HepG2 (cell line): ENCODE data around the gene CISD3. TPM values are rescaled to one million over a fixed set of nuclear protein-coding genes. Genes with fewer than 3 reads are reported as not detected.

Source experiments
- CREB1 ChIP-seq, 2 experiments: fragments of 450-650 bp in 1 of 2; IDR thresholded peaks; 2 replicates each; pipeline ENCODE4 v1.6.1; 2016 to 2017; ENCODE audit warnings: control low read depth in 1 of 2, mild to moderate bottlenecking in 1 of 2, missing compliant biosample characterization in 1 of 2, missing genetic modification characterization in 1 of 2
- HHEX ChIP-seq: IDR thresholded peaks from 2 replicates; pipeline ENCODE4 v1.6.1; 2016; ENCODE audit warnings: control low read depth
- HNF4G ChIP-seq, 2 experiments: sonication (generic) in 1 of 2; formaldehyde crosslinking in 1 of 2; IDR thresholded peaks; 2 replicates each; pipeline versions ENCODE4 v1.4.0 to v1.6.1; 2011 to 2020; ENCODE audit warnings: borderline replicate concordance in 2 of 2, low read depth in 2 of 2, mild to moderate bottlenecking in 2 of 2, low read length in 1 of 2, missing genetic modification reagents in 1 of 2, moderate library complexity in 1 of 2
- HNRNPH1 ChIP-seq: fragments of 200-400 bp; formaldehyde crosslinking; optimal IDR thresholded peaks from 2 replicates; pipeline ENCODE3; 2017; ENCODE audit warnings: mild to moderate bottlenecking, low read depth, low read length
- MLLT10 ChIP-seq: sonication (generic); formaldehyde crosslinking; IDR thresholded peaks from 2 replicates; pipeline ENCODE4 v1.4.0; 2020; ENCODE audit warnings: missing genetic modification reagents
- NONO ChIP-seq, 2 experiments: fragments of 450-650 bp in 1 of 2; sonication (generic) in 1 of 2; formaldehyde crosslinking in 1 of 2; IDR thresholded peaks in 1 of 2; conservative IDR thresholded peaks in 1 of 2; 2 replicates each; pipeline versions ENCODE4 v1.6.1 to v1.8.0; 2017 to 2022; ENCODE audit warnings: mild to moderate bottlenecking in 1 of 2, missing genetic modification reagents in 1 of 2, moderate library complexity in 1 of 2
- RAD21 ChIP-seq: fragments of 450-650 bp; formaldehyde crosslinking; IDR thresholded peaks from 2 replicates; pipeline ENCODE4 v1.5.0; 2020; ENCODE audit warnings: mild to moderate bottlenecking
- SAFB2 ChIP-seq: sonication (generic); formaldehyde crosslinking; IDR thresholded peaks from 2 replicates; pipeline ENCODE4 v1.5.1; 2020; ENCODE audit warnings: missing genetic modification reagents, low read depth, mild to moderate bottlenecking, borderline replicate concordance
- SMAD9 ChIP-seq: sonication (generic); formaldehyde crosslinking; IDR thresholded peaks from 2 replicates; pipeline ENCODE4 v1.5.1; 2020; ENCODE audit warnings: mild to moderate bottlenecking, missing genetic modification reagents
- SNRNP70 ChIP-seq: fragments of 200-400 bp; formaldehyde crosslinking; IDR thresholded peaks from 2 replicates; pipeline ENCODE4 v1.6.1; 2017; ENCODE audit warnings: mild to moderate bottlenecking, low read depth, low read length, moderate library complexity
- SP4 ChIP-seq: sonication (generic); formaldehyde crosslinking; IDR thresholded peaks from 2 replicates; pipeline ENCODE4 v1.8.1; 2023; ENCODE audit warnings: mild to moderate bottlenecking, missing genetic modification reagents
- TCF7L2 ChIP-seq: IDR thresholded peaks from 2 replicates; pipeline ENCODE4 v1.6.1; 2011; ENCODE audit warnings: mild to moderate bottlenecking, low read depth, low read length, moderate library complexity
- ZBTB7B ChIP-seq: sonication (generic); formaldehyde crosslinking; IDR thresholded peaks from 2 replicates; pipeline ENCODE4 v1.4.0; 2020; ENCODE audit warnings: missing genetic modification reagents
- ZNF136 ChIP-seq: sonication (generic); formaldehyde crosslinking; IDR thresholded peaks from 2 replicates; pipeline ENCODE4 v1.8.1; 2022; ENCODE audit warnings: low read depth, mild to moderate bottlenecking, moderate library complexity, missing genetic modification reagents
- ZNF263 ChIP-seq: sonication (generic); formaldehyde crosslinking; IDR thresholded peaks from 2 replicates; pipeline ENCODE4 v1.4.0; 2020; ENCODE audit warnings: missing genetic modification reagents
- ZNF292 ChIP-seq: sonication (generic); formaldehyde crosslinking; IDR thresholded peaks from 2 replicates; pipeline ENCODE4 v1.8.1; 2022; ENCODE audit warnings: mild to moderate bottlenecking, low read depth, missing genetic modification reagents, borderline replicate concordance
- ZNF367 ChIP-seq: sonication (generic); formaldehyde crosslinking; IDR thresholded peaks from 2 replicates; pipeline ENCODE4 v1.4.0; 2020; ENCODE audit warnings: missing genetic modification reagents, borderline replicate concordance
- ZNF501 ChIP-seq: sonication (generic); formaldehyde crosslinking; IDR thresholded peaks from 2 replicates; pipeline ENCODE4 v1.5.1; 2020; ENCODE audit warnings: mild to moderate bottlenecking, moderate library complexity, missing genetic modification reagents
- ZNF790 ChIP-seq: sonication (generic); formaldehyde crosslinking; IDR thresholded peaks from 2 replicates; pipeline ENCODE4 v1.8.0; 2022; ENCODE audit warnings: missing genetic modification reagents, mild to moderate bottlenecking, borderline replicate concordance
- ZNF83 ChIP-seq: sonication (generic); formaldehyde crosslinking; IDR thresholded peaks from 2 replicates; pipeline ENCODE4 v1.4.0; 2020; ENCODE audit warnings: missing genetic modification reagents, mild to moderate bottlenecking, borderline replicate concordance
- polyA plus RNA-seq, 8 experiments: library from polyadenylated mRNA; depleted of rRNA in 3 of 8; stranded (reverse) in 7 of 8; unstranded in 1 of 8; fragments of >200 nt; fragmentation: Illumina TruSeq in 4 of 8; extraction: Trizol in 4 of 8; gene quantifications; 2 replicates each; pipeline versions ENCODE4 v1.2.1 to v1.2.3, GENCODE V29; 2011 to 2016; ENCODE audit warnings: low read depth in 4 of 8, missing spikeins in 1 of 8, mixed read lengths in 1 of 8; ENCODE audit not compliant: insufficient read depth in 1 of 8
- total RNA-seq, 5 experiments: library from RNA; depleted of rRNA; stranded (reverse); fragments of >200 nt; fragmentation: Illumina TruSeq; extraction: Trizol; gene quantifications; 2 replicates each; pipeline ENCODE4 v1.2.3, GENCODE V29; 2016; ENCODE audit warnings: low read depth in 1 of 5
- TF ChIP-seq, protein P1 (sequence below): sonication (generic); formaldehyde crosslinking; IDR thresholded peaks from 2 replicates; pipeline ENCODE4 v1.8.1; 2023; ENCODE audit warnings: mild to moderate bottlenecking, missing genetic modification reagents
- TF ChIP-seq, protein P2 (sequence below): sonication (generic); formaldehyde crosslinking; IDR thresholded peaks from 2 replicates; pipeline ENCODE4 v1.5.1; 2020; ENCODE audit warnings: missing genetic modification reagents, mild to moderate bottlenecking, borderline replicate concordance
- TF ChIP-seq, protein P3 (sequence below): sonication (generic); formaldehyde crosslinking; IDR thresholded peaks from 2 replicates; pipeline ENCODE4 v1.4.0; 2020; ENCODE audit warnings: mild to moderate bottlenecking, missing genetic modification reagents

CISD3 gene
- total and polyA plus RNA-seq, 2 of the 13 experiments (the other 11 are each of a cell fraction or from before 2014, with no cell fraction given) = 30.0 to 34.1 TPM

DNA sequence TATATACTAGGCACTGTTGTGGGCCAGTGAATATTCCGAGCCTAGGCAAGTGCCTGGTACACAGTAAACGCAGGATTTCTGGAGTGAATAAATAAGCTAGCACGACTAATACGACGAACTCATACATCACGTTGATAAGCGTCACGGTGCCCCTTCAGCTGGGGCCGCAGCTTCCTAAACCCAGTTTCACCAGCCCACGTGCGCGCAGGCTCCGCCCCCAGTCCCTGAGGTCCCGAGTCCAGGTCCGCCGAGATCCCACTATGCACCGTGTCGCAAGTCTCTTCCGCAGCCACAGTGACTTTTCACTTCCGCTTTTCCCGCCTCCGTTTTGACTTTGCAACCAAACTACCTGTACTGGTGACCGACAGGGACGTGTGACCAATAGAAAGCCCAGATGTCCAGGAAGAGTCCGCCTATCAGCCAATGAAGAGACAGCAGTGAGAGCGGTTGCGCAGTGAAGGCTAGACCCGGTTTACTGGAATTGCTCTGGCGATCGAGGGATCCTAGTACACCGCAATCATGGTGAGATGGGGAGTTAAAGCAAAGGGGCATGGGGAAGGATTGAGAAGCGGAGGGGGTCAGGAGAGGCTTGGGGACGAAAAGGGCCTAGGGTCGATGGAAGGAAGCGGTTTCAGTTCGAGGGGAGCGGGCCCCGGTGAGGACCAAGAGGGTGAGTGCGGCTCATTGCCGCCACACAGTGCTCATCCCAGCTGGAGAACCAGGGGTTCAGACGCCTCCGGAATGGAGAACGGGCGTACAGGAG lies 22.3 kb downstream of the CISD3 start, which contains the start of gene PSMB3 (continued):
- TF ChIP-seq, protein P1, sequence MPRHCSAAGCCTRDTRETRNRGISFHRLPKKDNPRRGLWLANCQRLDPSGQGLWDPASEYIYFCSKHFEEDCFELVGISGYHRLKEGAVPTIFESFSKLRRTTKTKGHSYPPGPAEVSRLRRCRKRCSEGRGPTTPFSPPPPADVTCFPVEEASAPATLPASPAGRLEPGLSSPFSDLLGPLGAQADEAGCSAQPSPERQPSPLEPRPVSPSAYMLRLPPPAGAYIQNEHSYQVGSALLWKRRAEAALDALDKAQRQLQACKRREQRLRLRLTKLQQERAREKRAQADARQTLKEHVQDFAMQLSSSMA (CRISPR knock-in tag) = peak; percentile 24
- TF ChIP-seq, protein P2, sequence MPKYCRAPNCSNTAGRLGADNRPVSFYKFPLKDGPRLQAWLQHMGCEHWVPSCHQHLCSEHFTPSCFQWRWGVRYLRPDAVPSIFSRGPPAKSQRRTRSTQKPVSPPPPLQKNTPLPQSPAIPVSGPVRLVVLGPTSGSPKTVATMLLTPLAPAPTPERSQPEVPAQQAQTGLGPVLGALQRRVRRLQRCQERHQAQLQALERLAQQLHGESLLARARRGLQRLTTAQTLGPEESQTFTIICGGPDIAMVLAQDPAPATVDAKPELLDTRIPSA = no peak; the same call in 1 of the 2 replicates
- TF ChIP-seq SP4 (CRISPR knock-in tag) (peak; percentile 94), ZNF367 (no peak), HNF4G (IDR thresholded peaks at IDR 0.05; ENCODE audit: borderline replicate concordance, low read depth, low read length) (peak; percentile 20; the same call in 1 of the 2 replicates), HNF4G (CRISPR knock-in tag; IDR thresholded peaks at IDR 0.05; ENCODE audit: borderline replicate concordance, low read depth) (no peak), ZBTB7B (CRISPR knock-in tag) (no peak; the same call in none of the 2 replicates), ZNF263 (no peak; the same call in 1 of the 2 replicates), SAFB2 (CRISPR knock-in tag) (0 out of 2 replicates have a peak, but pooled peaks have one; percentile 57), NONO (IDR thresholded peaks at IDR 0.05) (no peak), NONO (CRISPR knock-in tag; conservative IDR thresholded peaks at IDR 0.05) (peak; percentile 62), ZNF83 (CRISPR knock-in tag) (no peak; the same call in 1 of the 2 replicates), CREB1 (IDR thresholded peaks at IDR 0.05) (peak; percentile 89), CREB1 (CRISPR knock-in tag; IDR thresholded peaks at IDR 0.05) (peak; percentile 97), ZNF501 (peak; percentile 91), RAD21 (CRISPR knock-in tag) (peak; percentile 51), ZNF136 (CRISPR knock-in tag) (0 out of 2 replicates have a peak, but pooled peaks have one; percentile 60), SNRNP70 (no peak), HNRNPH1 (no peak), ZNF790 (CRISPR knock-in tag) (no peak), SMAD9 (CRISPR knock-in tag) (peak; percentile 27; the same call in 1 of the 2 replicates), ZNF292 (CRISPR knock-in tag) (no peak), HHEX (CRISPR knock-in tag) (peak; percentile 23; the same call in 1 of the 2 replicates), TCF7L2 (no peak), MLLT10 (no peak)
- TF ChIP-seq, protein P3, sequence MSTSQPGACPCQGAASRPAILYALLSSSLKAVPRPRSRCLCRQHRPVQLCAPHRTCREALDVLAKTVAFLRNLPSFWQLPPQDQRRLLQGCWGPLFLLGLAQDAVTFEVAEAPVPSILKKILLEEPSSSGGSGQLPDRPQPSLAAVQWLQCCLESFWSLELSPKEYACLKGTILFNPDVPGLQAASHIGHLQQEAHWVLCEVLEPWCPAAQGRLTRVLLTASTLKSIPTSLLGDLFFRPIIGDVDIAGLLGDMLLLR (CRISPR knock-in tag) = peak; percentile 90; the same call in 1 of the 2 replicates
